ENCODE measurements around the gene SNX20.

Gene SNX20

GRCh38 chr16:50676684-50677225 lies 4.4 kb downstream of the SNX20 start:
- Histone ChIP-seq H3K9ac (ENCODE audit: low read length) (no peak overlapping the region), H3K79me2 (ENCODE audit: control insufficient read depth, insufficient read depth, low read length) (no peaks in the 10 kb centered on the region), H3K4ac (ENCODE audit: low read depth, low read length) (no peak overlapping the region), H2BK15ac (replicated peaks; ENCODE audit: low read depth) (no peak overlapping the region), H3K79me1 (ENCODE audit: low read length) (no peaks in the 10 kb centered on the region), H3K4me3 (ENCODE audit: low read length) (no peak overlapping the region), H4K8ac (ENCODE audit: low read depth, low read length) (no peak overlapping the region), H2BK120ac (ENCODE audit: low read depth, low read length) (no peak overlapping the region), H2BK5ac (ENCODE audit: low read length) (no peak overlapping the region), H2AK5ac (ENCODE audit: low read length) (no peak overlapping the region), H3K27me3 (ENCODE audit: insufficient read depth, low read length, poor library complexity) (no peaks in the 10 kb centered on the region), H3K56ac (ENCODE audit: low read length) (no peak overlapping the region), H3K4me1 (ENCODE audit: control insufficient read depth, low read depth, low read length) (no peaks in the 10 kb centered on the region), H3K36me3 (ENCODE audit: control insufficient read depth, insufficient read depth, low read length) (no peaks in the 10 kb centered on the region), H3K18ac (ENCODE audit: low read length) (no peak overlapping the region), H3K27ac (ENCODE audit: low read depth, low read length) (no peak overlapping the region), H4K5ac (ENCODE audit: low read length) (no peak overlapping the region), H3K4me2 (ENCODE audit: low read length) (no peak overlapping the region), H3K23ac (ENCODE audit: low read length) (no peak overlapping the region)
- WGBS (ENCODE audit: extremely low coverage, insufficient coverage, low lambda C conversion rate) = no CpG with 5 or more reads among the region's 9 CpGs
- no peak for DNase-seq

- Histone ChIP-seq H3K36me3 (ENCODE audit: control insufficient read depth, insufficient read depth, low read length) (no peaks in the 10 kb centered on the region), H2BK5ac (ENCODE audit: low read length) (no peak overlapping the region), H3K4ac (ENCODE audit: low read depth, low read length) (no peak overlapping the region), H4K5ac (ENCODE audit: low read length) (no peak overlapping the region), H3K79me2 (ENCODE audit: control insufficient read depth, insufficient read depth, low read length) (no peaks in the 10 kb centered on the region), H3K23ac (ENCODE audit: low read length) (no peak overlapping the region), H3K4me2 (ENCODE audit: low read length) (no peak overlapping the region), H2BK120ac (ENCODE audit: low read depth, low read length) (no peak overlapping the region), H3K9ac (ENCODE audit: low read length) (no peak overlapping the region), H2BK15ac (replicated peaks; ENCODE audit: low read depth) (no peak overlapping the region), H3K27me3 (ENCODE audit: insufficient read depth, low read length, poor library complexity) (no peaks in the 10 kb centered on the region), H3K18ac (ENCODE audit: low read length) (no peak overlapping the region), H4K8ac (ENCODE audit: low read depth, low read length) (no peak overlapping the region), H3K27ac (ENCODE audit: low read depth, low read length) (no peak overlapping the region), H3K56ac (ENCODE audit: low read length) (no peak overlapping the region), H3K79me1 (ENCODE audit: low read length) (no peaks in the 10 kb centered on the region), H3K4me1 (ENCODE audit: control insufficient read depth, low read depth, low read length) (no peaks in the 10 kb centered on the region), H2AK5ac (ENCODE audit: low read length) (no peak overlapping the region), H3K4me3 (ENCODE audit: low read length) (no peak overlapping the region)
- DNase-seq = no peak
- WGBS (ENCODE audit: extremely low coverage, insufficient coverage, low lambda C conversion rate) = no CpG with 5 or more reads among the region's 23 CpGs
Measured at GRCh38 chr16:50675686-50676610, 5.2 kb downstream of the SNX20 start.

- H3K4me3 ChIP-seq (ENCODE audit: low read length) = no peak overlapping the region
- no peak overlapping the region for H2BK15ac ChIP-seq (replicated peaks; ENCODE audit: low read depth)
- H3K9ac ChIP-seq (ENCODE audit: low read length) = no peak overlapping the region
- H3K4me2 ChIP-seq (ENCODE audit: low read length) = no peak overlapping the region
- no CpG with 5 or more reads among the region's 4 CpGs for WGBS (ENCODE audit: extremely low coverage, insufficient coverage, low lambda C conversion rate)
- H4K5ac ChIP-seq (ENCODE audit: low read length) = no peak overlapping the region
- H2AK5ac ChIP-seq (ENCODE audit: low read length) = no peak overlapping the region
- H3K4me1 ChIP-seq (ENCODE audit: control insufficient read depth, low read depth, low read length) = no peaks in the 10 kb centered on the region
- no peaks in the 10 kb centered on the region for H3K79me1 ChIP-seq (ENCODE audit: low read length)
- no peaks in the 10 kb centered on the region for H3K36me3 ChIP-seq (ENCODE audit: control insufficient read depth, insufficient read depth, low read length)
- no peak overlapping the region for H4K8ac ChIP-seq (ENCODE audit: low read depth, low read length)
- no peaks in the 10 kb centered on the region for H3K27me3 ChIP-seq (ENCODE audit: insufficient read depth, low read length, poor library complexity)
- no peaks in the 10 kb centered on the region for H3K79me2 ChIP-seq (ENCODE audit: control insufficient read depth, insufficient read depth, low read length)
- H2BK120ac ChIP-seq (ENCODE audit: low read depth, low read length) = no peak overlapping the region
- H3K27ac ChIP-seq (ENCODE audit: low read depth, low read length) = no peak overlapping the region
- no peak for DNase-seq
- no peak overlapping the region for H3K4ac ChIP-seq (ENCODE audit: low read depth, low read length)
- H3K18ac ChIP-seq (ENCODE audit: low read length) = no peak overlapping the region
- H3K56ac ChIP-seq (ENCODE audit: low read length) = no peak overlapping the region
- H3K23ac ChIP-seq (ENCODE audit: low read length) = no peak overlapping the region
- no peak overlapping the region for H2BK5ac ChIP-seq (ENCODE audit: low read length)
Measured at GRCh38 chr16:50674831-50675230, 6.3 kb downstream of the SNX20 start.

GRCh38 chr16:50673496-50674275 lies 7.4 kb downstream of the SNX20 start:
- Histone ChIP-seq H3K4ac (ENCODE audit: low read depth, low read length) (no peak overlapping the region), H4K8ac (ENCODE audit: low read depth, low read length) (no peak overlapping the region), H2BK120ac (ENCODE audit: low read depth, low read length) (no peak overlapping the region), H3K36me3 (ENCODE audit: control insufficient read depth, insufficient read depth, low read length) (no peaks in the 10 kb centered on the region), H3K79me1 (ENCODE audit: low read length) (no peaks in the 10 kb centered on the region), H3K4me2 (ENCODE audit: low read length) (no peak overlapping the region), H3K4me1 (ENCODE audit: control insufficient read depth, low read depth, low read length) (no peaks in the 10 kb centered on the region), H2BK5ac (ENCODE audit: low read length) (no peak overlapping the region), H2AK5ac (ENCODE audit: low read length) (no peak overlapping the region), H3K27ac (ENCODE audit: low read depth, low read length) (no peak overlapping the region), H3K56ac (ENCODE audit: low read length) (no peak overlapping the region), H4K5ac (ENCODE audit: low read length) (no peak overlapping the region), H3K9ac (ENCODE audit: low read length) (no peak overlapping the region), H3K23ac (ENCODE audit: low read length) (no peak overlapping the region), H3K4me3 (ENCODE audit: low read length) (no peak overlapping the region), H3K27me3 (ENCODE audit: insufficient read depth, low read length, poor library complexity) (no peaks in the 10 kb centered on the region), H3K18ac (ENCODE audit: low read length) (no peak overlapping the region), H2BK15ac (replicated peaks; ENCODE audit: low read depth) (no peak overlapping the region), H3K79me2 (ENCODE audit: control insufficient read depth, insufficient read depth, low read length) (no peaks in the 10 kb centered on the region)
- no peak for DNase-seq
- no CpG with 5 or more reads among the region's 70 CpGs for WGBS (ENCODE audit: extremely low coverage, insufficient coverage, low lambda C conversion rate)

GRCh38 chr16:50671644-50672260 lies 9.4 kb downstream of the SNX20 start:
- no CpG with 5 or more reads among the region's 2 CpGs for WGBS (ENCODE audit: extremely low coverage, insufficient coverage, low lambda C conversion rate)
- peak; percentile 62 for DNase-seq

More at GRCh38 chr16:50671644-50672260, 9.4 kb downstream of the SNX20 start:
- H3K36me3 ChIP-seq (ENCODE audit: control insufficient read depth, insufficient read depth, low read length) = no peaks in the 10 kb centered on the region
- H2BK15ac ChIP-seq (replicated peaks; ENCODE audit: low read depth) = no peak overlapping the region
- H2BK5ac ChIP-seq (ENCODE audit: low read length) = no peak overlapping the region
- no peaks in the 10 kb centered on the region for H3K79me2 ChIP-seq (ENCODE audit: control insufficient read depth, insufficient read depth, low read length)
- H3K27me3 ChIP-seq (ENCODE audit: insufficient read depth, low read length, poor library complexity) = no peaks in the 10 kb centered on the region
- H4K5ac ChIP-seq (ENCODE audit: low read length) = no peak overlapping the region
- H4K8ac ChIP-seq (ENCODE audit: low read depth, low read length) = no peak overlapping the region
- no peak overlapping the region for H3K18ac ChIP-seq (ENCODE audit: low read length)
- no peak overlapping the region for H3K23ac ChIP-seq (ENCODE audit: low read length)
- H3K4me1 ChIP-seq (ENCODE audit: control insufficient read depth, low read depth, low read length) = no peaks in the 10 kb centered on the region
- H3K4ac ChIP-seq (ENCODE audit: low read depth, low read length) = no peak overlapping the region
- H3K9ac ChIP-seq (ENCODE audit: low read length) = no peak overlapping the region
- H3K56ac ChIP-seq (ENCODE audit: low read length) = no peak overlapping the region
- no peaks in the 10 kb centered on the region for H3K79me1 ChIP-seq (ENCODE audit: low read length)
- H2BK120ac ChIP-seq (ENCODE audit: low read depth, low read length) = no peak overlapping the region
- no peak overlapping the region for H2AK5ac ChIP-seq (ENCODE audit: low read length)
- peak overlapping the region; percentile 14 for H3K4me3 ChIP-seq (ENCODE audit: low read length)
- H3K27ac ChIP-seq (ENCODE audit: low read depth, low read length) = no peak overlapping the region
- H3K4me2 ChIP-seq (ENCODE audit: low read length) = no peak overlapping the region

Data from mesendoderm (in vitro differentiated cells).